Measurements from ENCODE around the gene ACACA. TPM values are rescaled to one million over a fixed set of nuclear protein-coding genes. Genes with fewer than 3 reads are reported as not detected.

ACACA gene
- total RNA-seq, 1 donor from 2014 or later, result 26.9 TPM

GRCh38 chr17:37259030-37259735 lies 147.5 kb downstream of the ACACA start:
- DNase-seq (ENCODE audit: low spot score), result no peak
- intact Hi-C loops (cut with DNase I), result no loop called here

- intact Hi-C loops (cut with DNase I), result no loop called here
- no peak for DNase-seq (ENCODE audit: low spot score)
Measured at GRCh38 chr17:37256627-37257026, 150.0 kb downstream of the ACACA start.

GRCh38 chr17:37255432-37255831 lies 151.2 kb downstream of the ACACA start:
- intact Hi-C loops (cut with DNase I), result no loop called here
- no peak for DNase-seq (ENCODE audit: low spot score)

GRCh38 chr17:37247825-37248224 lies 158.8 kb downstream of the ACACA start:
- intact Hi-C loops (cut with DNase I), result no loop called here
- DNase-seq (ENCODE audit: low spot score), result no peak

- intact Hi-C loops (cut with DNase I), result no loop called here
- DNase-seq (ENCODE audit: low spot score), result no peak
Measured at GRCh38 chr17:37246085-37246484, 160.6 kb downstream of the ACACA start.

GRCh38 chr17:37240381-37240780 lies 166.3 kb downstream of the ACACA start:
- intact Hi-C loops (cut with DNase I), result no loop called here
- no peak for DNase-seq (ENCODE audit: low spot score)

- intact Hi-C loops (cut with DNase I), result no loop called here
- DNase-seq (ENCODE audit: low spot score), result no peak
Measured at GRCh38 chr17:37239690-37240334, 166.8 kb downstream of the ACACA start.

- no peak for DNase-seq (ENCODE audit: low spot score)
- intact Hi-C loops (cut with DNase I), result no loop called here
Measured at GRCh38 chr17:37234106-37234505, 172.5 kb downstream of the ACACA start.

- DNase-seq (ENCODE audit: low spot score), result no peak
- intact Hi-C loops (cut with DNase I), result no loop called here
Measured at GRCh38 chr17:37233036-37233435, 173.6 kb downstream of the ACACA start.

GRCh38 chr17:37231887-37232286 lies 174.7 kb downstream of the ACACA start:
- intact Hi-C loops (cut with DNase I), result no loop called here
- DNase-seq (ENCODE audit: low spot score), result no peak

- intact Hi-C loops (cut with DNase I), result no loop called here
- DNase-seq (ENCODE audit: low spot score), result no peak
Measured at GRCh38 chr17:37230633-37231032, 176.0 kb downstream of the ACACA start.

- DNase-seq (ENCODE audit: low spot score), result no peak
- intact Hi-C loops (cut with DNase I), result no loop called here
Measured at GRCh38 chr17:37225465-37225864, 181.2 kb downstream of the ACACA start.

- intact Hi-C loops (cut with DNase I), result loop anchor here (2.0 kb wide), 1 partner anchor 593 kb away; no protein-coding TSS in a partner anchor
- no peak for DNase-seq (ENCODE audit: low spot score)
Measured at GRCh38 chr17:37221865-37222264, 184.8 kb downstream of the ACACA start.

- intact Hi-C loops (cut with DNase I), result loop anchor here (2.0 kb wide), 1 partner anchor 592 kb away; no protein-coding TSS in a partner anchor
- no peak for DNase-seq (ENCODE audit: low spot score)
Measured at GRCh38 chr17:37220607-37220953, 186.1 kb downstream of the ACACA start.

GRCh38 chr17:37219876-37220606 lies 186.6 kb downstream of the ACACA start:
- no peak for DNase-seq (ENCODE audit: low spot score)
- intact Hi-C loops (cut with DNase I), result loop anchor here (2.0 kb wide), 1 partner anchor 591 kb away; no protein-coding TSS in a partner anchor

- intact Hi-C loops (cut with DNase I), result no loop called here
- no peak for DNase-seq (ENCODE audit: low spot score)
Measured at GRCh38 chr17:37218849-37219248, 187.8 kb downstream of the ACACA start.

- intact Hi-C loops (cut with DNase I), result no loop called here
- no peak for DNase-seq (ENCODE audit: low spot score)
Measured at GRCh38 chr17:37214416-37214815, 192.2 kb downstream of the ACACA start.

GRCh38 chr17:37213927-37214326 lies 192.7 kb downstream of the ACACA start:
- intact Hi-C loops (cut with DNase I), result no loop called here
- no peak for DNase-seq (ENCODE audit: low spot score)

- DNase-seq (ENCODE audit: low spot score), result no peak
- intact Hi-C loops (cut with DNase I), result no loop called here
Measured at GRCh38 chr17:37212179-37212578, 194.5 kb downstream of the ACACA start.

- intact Hi-C loops (cut with DNase I), result no loop called here
- DNase-seq (ENCODE audit: low spot score), result no peak
Measured at GRCh38 chr17:37211136-37211535, 195.5 kb downstream of the ACACA start.

- intact Hi-C loops (cut with DNase I), result no loop called here
- no peak for DNase-seq (ENCODE audit: low spot score)
Measured at GRCh38 chr17:37207103-37207502, 199.5 kb downstream of the ACACA start.
